Keratinocyte (primary cell): ENCODE measurements around the gene CAT.

Source experiments
- EZH2 ChIP-seq: IDR thresholded peaks from one replicate; pipeline ENCODE4 v1.6.1; 2012; ENCODE audit warnings: inconsistent platforms, mild to moderate bottlenecking, low read length, moderate library complexity
- TF ChIP-seq, protein P1 (sequence below), 3 experiments: IDR thresholded peaks in 1 of 3; conservative IDR thresholded peaks in 1 of 3; optimal IDR thresholded peaks in 1 of 3; 2 replicates in 2 of 3; 3 replicates in 1 of 3; pipeline versions ENCODE3 to v1.5.1; 2011; ENCODE audit warnings: low read length in 3 of 3, mild to moderate bottlenecking in 3 of 3, moderate library complexity in 2 of 3, control low read depth in 1 of 3, inconsistent platforms in 1 of 3; ENCODE audit not compliant: insufficient read depth in 2 of 3; ENCODE audit errors: extremely low read depth in 1 of 3

DNA sequence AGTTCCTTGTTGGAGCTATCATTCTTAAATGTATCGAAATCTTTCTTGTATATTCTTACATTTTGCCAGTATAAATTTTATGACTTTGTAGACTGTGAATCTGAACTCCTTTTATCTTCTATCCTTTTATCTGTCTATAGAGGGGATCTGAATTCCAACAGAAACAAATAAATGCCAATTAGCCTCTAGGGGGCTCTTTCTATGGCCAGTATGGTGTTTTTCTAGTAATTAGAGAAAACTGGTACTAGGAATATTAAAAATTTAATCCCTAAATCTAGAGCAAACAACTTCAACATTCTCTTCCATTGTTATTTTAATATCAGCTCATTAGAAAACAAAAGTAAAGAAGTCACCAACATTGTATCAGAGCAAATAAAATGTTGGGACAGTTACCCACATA lies 21.5 kb upstream of the CAT start:
- TF ChIP-seq, protein P1, sequence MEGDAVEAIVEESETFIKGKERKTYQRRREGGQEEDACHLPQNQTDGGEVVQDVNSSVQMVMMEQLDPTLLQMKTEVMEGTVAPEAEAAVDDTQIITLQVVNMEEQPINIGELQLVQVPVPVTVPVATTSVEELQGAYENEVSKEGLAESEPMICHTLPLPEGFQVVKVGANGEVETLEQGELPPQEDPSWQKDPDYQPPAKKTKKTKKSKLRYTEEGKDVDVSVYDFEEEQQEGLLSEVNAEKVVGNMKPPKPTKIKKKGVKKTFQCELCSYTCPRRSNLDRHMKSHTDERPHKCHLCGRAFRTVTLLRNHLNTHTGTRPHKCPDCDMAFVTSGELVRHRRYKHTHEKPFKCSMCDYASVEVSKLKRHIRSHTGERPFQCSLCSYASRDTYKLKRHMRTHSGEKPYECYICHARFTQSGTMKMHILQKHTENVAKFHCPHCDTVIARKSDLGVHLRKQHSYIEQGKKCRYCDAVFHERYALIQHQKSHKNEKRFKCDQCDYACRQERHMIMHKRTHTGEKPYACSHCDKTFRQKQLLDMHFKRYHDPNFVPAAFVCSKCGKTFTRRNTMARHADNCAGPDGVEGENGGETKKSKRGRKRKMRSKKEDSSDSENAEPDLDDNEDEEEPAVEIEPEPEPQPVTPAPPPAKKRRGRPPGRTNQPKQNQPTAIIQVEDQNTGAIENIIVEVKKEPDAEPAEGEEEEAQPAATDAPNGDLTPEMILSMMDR (optimal IDR thresholded peaks at IDR 0.05 in 1 of 3, IDR thresholded peaks at IDR 0.05 in 1 of 3, conservative IDR thresholded peaks at IDR 0.05 in 1 of 3; ENCODE audit: extremely low read depth in 1 of 3, insufficient read depth in 2 of 3, low read length in 3 of 3), result peak in 1 of 3 experiments; percentile 7
- TF ChIP-seq EZH2, result no peak
